DMS153 treated with DMSO at 0.1 percent for 48 hours (cell line): Measurements from ENCODE around the gene TYMS.
A peak's percentile ranks its signal among the peaks of the same experiment; 100 is the strongest.

ENCODE experiments used
- DNase-seq: peaks from one replicate; lab custom pipeline; 2025; ENCODE audit not compliant: unreplicated experiment; lab: John Stamatoyannopoulos, UW

Gene TYMS

GRCh38 chr18:644395-645004 lies 13.0 kb upstream of the TYMS start:
- DNase-seq, result no peak

- DNase-seq, result no peak
Observed at GRCh38 chr18:647304-647703, 10.1 kb upstream of the TYMS start.

DNA sequence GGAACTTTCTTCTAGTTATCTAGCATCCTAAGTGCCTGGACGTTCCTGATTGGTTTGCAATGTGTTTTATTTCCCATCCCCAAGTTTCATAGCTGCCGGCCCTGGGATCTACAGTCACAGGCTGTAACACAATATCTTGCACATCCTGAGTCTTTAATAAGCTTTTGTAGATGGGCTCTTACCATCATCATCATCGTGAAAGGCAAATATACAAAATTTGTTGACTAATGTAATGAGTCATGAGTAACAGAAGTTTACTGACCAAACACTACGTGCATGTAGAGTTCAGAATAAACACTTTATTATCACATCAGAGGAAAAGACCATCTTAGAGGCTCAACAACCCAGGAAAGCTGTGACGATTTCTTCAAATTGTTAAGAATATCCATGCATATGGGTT lies 8.1 kb upstream of the TYMS start:
- no peak for DNase-seq

GRCh38 chr18:650428-650858 lies 7.0 kb upstream of the TYMS start:
- no peak for DNase-seq

DNA sequence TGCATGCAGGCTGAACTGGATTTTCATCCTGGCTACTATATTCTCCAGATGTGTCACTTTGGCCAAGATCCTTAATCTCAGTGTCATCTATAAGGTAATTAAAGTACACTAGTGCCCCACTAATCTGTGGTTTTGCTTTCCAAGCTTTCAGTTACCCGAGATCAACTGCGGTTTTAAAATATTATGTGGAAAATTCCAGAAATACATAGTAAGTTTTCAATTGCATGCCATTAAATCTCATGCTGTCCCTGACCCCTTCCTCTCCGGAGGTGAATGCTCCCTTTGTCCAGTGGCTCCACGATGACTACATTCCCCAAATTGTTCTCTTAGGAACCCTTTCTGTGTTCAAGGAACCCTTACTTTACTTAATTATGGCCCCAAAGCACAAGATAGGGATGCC lies 5.3 kb upstream of the TYMS start:
- DNase-seq, result no peak

GRCh38 chr18:653512-653911 lies 3.9 kb upstream of the TYMS start:
- DNase-seq, result no peak

DNA sequence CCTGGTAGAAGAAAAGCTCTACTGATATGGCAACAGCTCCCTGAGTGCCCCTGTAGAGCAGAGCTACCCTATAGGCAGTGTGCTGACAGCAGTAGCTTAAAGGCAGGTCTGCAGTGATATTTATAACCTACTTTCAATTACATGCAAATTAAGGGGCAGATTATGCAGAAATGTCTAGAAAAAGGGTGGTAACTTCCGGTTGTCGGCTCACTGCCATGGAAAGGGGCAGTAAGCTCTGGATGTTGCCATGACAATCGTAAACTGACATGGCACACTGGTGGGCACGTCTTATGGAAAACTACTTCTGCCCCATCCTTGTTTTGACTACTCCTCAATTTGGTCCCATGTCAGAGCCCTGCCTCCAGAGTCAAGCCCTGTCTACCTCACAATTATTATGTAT lies 2.9 kb upstream of the TYMS start:
- no peak for DNase-seq

- no peak for DNase-seq
Observed at GRCh38 chr18:655445-655844, 2.0 kb upstream of the TYMS start.

DNA sequence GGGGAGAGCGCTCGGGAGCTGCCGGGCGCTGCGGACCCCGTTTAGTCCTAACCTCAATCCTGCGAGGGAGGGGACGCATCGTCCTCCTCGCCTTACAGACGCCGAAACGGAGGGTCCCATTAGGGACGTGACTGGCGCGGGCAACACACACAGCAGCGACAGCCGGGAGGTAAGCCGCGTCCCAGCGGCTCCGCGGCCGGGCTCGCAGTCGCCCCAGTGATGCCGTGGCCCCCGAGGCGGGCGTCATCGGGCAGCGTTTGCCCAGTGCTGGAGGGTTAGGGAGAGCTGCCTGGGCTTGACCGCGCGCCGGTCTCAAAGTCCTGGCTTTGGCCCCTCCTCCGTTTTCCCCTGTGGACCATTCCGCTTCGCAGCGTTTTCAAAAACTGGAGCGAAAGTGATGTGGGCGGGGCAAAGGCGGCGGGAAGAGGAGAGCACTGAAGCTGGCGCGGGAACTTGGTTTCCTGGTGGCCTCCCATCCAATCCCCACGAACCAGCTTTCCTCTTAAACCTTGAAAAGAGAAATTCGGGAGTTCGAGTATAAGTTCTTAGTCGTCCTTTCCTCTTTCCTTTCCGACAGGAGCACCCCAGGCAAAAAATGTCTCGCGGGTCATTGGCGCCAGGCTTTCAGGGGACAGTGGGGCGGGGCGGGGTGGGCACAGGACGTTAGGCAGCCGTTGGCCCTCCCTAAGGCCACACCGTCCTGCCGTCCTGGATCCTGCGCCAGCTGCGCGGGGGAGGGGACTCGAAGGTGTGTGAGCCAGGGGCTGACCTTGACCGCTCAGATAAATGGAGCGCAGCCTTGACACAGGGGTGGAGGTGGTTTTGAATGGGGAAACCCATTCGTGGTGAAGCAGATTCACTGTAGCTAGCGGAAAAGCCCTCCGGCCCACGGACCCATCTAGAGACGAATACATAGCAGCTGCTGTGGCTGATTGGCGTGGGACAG lies 821 bp downstream of the TYMS start:
- peak; percentile 60 for DNase-seq

- DNase-seq, result no peak
Observed at GRCh38 chr18:658947-659533, 1.6 kb downstream of the TYMS start.

DNA sequence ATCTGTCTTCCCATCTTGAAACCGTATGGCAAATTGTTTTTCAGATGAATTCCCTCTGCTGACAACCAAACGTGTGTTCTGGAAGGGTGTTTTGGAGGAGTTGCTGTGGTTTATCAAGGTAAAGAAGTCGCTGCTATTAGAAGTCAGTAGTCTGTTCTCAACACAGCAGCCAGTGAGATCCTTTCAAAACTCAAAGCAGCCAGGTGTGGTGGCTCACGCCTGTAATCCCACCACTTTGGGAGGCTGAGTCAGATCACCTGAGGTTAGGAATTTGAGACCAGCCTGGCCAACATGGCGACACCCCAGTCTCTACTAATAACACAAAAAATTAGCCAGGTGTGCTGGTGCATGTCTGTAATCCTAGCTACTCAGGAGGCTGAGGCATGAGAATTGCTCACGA lies 2.1 kb downstream of the TYMS start:
- no peak for DNase-seq

- no peak for DNase-seq
Observed at GRCh38 chr18:662197-662596, 4.7 kb downstream of the TYMS start.

GRCh38 chr18:666177-666576 lies 8.7 kb downstream of the TYMS start:
- no peak for DNase-seq

GRCh38 chr18:666628-667027 lies 9.2 kb downstream of the TYMS start:
- DNase-seq, result no peak

- DNase-seq, result no peak
Observed at GRCh38 chr18:668260-668659, 10.8 kb downstream of the TYMS start.

DNA sequence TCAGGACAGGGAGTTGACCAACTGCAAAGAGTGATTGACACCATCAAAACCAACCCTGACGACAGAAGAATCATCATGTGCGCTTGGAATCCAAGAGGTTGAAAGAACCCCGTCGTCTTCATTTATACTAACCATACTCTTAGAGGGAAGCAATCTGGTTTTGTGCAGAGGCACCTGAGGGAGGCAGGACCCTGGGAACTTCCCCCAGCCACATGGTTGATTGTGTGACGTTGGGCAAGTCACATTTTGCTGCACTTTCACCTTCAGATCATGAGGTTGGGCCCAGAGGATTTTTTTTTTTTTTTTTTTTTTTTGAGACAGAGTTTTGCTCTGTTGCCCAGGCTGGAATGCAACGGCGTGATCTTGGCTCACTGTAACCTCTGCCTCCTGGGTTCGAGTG lies 11.6 kb downstream of the TYMS start:
- no peak for DNase-seq

DNA sequence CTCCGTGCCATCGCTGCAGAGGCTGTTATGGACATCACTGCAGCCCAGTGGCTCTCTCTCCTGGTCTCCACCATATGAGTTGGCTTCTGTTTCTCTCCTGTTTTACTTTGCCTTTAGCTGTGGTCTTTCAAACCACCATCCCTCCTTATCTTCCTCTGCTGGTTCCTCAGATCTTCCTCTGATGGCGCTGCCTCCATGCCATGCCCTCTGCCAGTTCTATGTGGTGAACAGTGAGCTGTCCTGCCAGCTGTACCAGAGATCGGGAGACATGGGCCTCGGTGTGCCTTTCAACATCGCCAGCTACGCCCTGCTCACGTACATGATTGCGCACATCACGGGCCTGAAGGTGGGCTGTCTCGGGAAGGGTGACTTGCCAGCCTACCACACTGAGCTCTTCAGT lies 13.1 kb downstream of the TYMS start:
- no peak for DNase-seq

DNA sequence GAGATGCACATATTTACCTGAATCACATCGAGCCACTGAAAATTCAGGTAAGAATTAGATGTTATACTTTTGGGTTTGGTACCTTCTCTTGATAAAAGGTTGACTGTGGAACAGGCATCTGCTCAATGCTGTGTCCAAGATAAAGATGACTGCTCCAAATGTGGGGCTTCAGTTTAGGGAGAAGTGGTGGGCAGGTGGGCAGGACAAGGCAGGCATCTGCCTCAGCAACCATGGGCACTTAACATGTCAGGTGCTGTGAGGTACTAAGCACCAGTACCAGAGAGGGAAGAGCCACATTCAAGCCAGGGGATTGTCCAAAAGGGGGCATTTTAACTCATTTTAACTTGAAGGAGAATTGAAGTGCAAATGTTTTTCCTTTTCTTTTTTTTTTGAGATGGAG lies 14.0 kb downstream of the TYMS start:
- no peak for DNase-seq

GRCh38 chr18:673317-673716 lies 15.9 kb downstream of the TYMS start:
- DNase-seq, result no peak

- DNase-seq, result no peak
Observed at GRCh38 chr18:673769-674168, 16.3 kb downstream of the TYMS start.

- no peak for DNase-seq
Observed at GRCh38 chr18:675307-675706, 17.9 kb downstream of the TYMS start.

DNA sequence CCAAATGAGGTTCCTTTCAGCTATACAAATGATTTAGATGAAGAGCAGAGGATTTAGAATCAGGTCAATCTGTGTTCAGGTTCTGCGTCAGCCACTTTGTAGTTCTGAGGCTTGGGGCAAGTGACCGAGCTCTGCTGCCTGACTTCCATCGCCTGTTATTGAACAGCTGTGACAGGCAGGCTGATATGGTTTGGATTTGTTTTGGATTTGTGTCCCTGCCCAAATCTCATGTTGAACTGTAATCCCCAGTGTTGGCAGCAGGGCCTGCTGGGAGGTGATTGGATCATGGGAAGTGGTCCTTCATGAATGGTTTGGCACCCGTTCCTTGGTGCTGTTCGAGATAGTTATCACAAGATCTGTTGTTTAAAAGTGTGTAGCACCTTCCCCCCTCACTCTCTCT lies 18.6 kb downstream of the TYMS start:
- DNase-seq, result no peak
